ENCODE measurements around the gene KLC1. TPM values are rescaled to one million over a fixed set of nuclear protein-coding genes. Genes with fewer than 3 reads are reported as not detected.

KLC1 gene
- total RNA-seq, 2 donors from 2014 or later: 170 to 178 TPM

DNA sequence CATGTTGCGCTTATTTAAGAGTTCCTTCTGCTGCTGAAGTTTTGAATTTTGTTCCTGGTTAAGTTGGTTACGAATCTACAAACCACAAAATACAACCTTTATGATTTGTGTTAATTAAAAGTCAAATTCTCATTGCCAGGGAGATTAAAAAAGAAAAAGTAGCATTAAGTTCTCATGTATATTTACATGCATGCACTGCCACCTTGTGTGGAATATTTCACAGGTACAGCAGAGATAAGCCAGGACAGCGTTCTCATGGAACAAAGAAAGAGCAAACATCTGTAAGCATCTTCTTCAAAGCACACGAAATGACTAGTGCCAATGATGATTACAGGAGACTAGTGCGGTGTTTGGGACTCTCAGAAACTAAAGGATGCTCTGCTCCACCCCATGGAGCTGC is 120.8 kb downstream of the KLC1 start:
- Mint-ChIP-seq H3K4me3 (no peak overlapping the region), H3K36me3 (ENCODE audit: low read depth) (peaks cover 8% of the 10 kb centered on the region), H3K27ac (no peak overlapping the region), H3K27me3 (ENCODE audit: insufficient read depth) (no peaks in the 10 kb centered on the region), H3K9me3 (no peaks in the 10 kb centered on the region), H3K4me1 (peaks cover 3% of the 10 kb centered on the region)
- TF ChIP-seq, protein P1, sequence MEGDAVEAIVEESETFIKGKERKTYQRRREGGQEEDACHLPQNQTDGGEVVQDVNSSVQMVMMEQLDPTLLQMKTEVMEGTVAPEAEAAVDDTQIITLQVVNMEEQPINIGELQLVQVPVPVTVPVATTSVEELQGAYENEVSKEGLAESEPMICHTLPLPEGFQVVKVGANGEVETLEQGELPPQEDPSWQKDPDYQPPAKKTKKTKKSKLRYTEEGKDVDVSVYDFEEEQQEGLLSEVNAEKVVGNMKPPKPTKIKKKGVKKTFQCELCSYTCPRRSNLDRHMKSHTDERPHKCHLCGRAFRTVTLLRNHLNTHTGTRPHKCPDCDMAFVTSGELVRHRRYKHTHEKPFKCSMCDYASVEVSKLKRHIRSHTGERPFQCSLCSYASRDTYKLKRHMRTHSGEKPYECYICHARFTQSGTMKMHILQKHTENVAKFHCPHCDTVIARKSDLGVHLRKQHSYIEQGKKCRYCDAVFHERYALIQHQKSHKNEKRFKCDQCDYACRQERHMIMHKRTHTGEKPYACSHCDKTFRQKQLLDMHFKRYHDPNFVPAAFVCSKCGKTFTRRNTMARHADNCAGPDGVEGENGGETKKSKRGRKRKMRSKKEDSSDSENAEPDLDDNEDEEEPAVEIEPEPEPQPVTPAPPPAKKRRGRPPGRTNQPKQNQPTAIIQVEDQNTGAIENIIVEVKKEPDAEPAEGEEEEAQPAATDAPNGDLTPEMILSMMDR (conservative IDR thresholded peaks at IDR 0.05): no peak
- Histone ChIP-seq H3K9me3 (ENCODE audit: control insufficient read depth, low read length) (no peaks in the 10 kb centered on the region), H3K36me3 (ENCODE audit: control insufficient read depth, insufficient read depth, low read length) (peaks cover 7% of the 10 kb centered on the region), H3K9ac (ENCODE audit: extremely low read depth, low read length, poor library complexity, severe bottlenecking) (no peak overlapping the region), H3K4me3 (ENCODE audit: low read length) (no peak overlapping the region), H3K4me1 (ENCODE audit: control insufficient read depth, insufficient read depth, low read length) (no peaks in the 10 kb centered on the region), H3K27ac (ENCODE audit: low read depth, low read length) (no peak overlapping the region), H3K27me3 (ENCODE audit: control insufficient read depth, insufficient read depth, low read length, poor library complexity, severe bottlenecking) (no peaks in the 10 kb centered on the region)
- DNase-seq: no peak
- whole genome bisulfite sequencing, 2 experiments (ENCODE audit: insufficient coverage in 1 of 2, insufficient read length in 1 of 2): 93 to 96% methylated on average over 3 to 4 of the region's 5 CpGs

Other genes starting within 250 kb of the KLC1 start
- gene MARK3, start 243.8 kb upstream of the KLC1 start, total RNA-seq: 100 to 1,000 TPM in 1 of 2 donors, 10 to 100 TPM in 1; 95.8 to 106 TPM
- 100 to 1,000 TPM; 602 to 920 TPM for gene CKB, start 106.4 kb upstream of the KLC1 start, total RNA-seq
- gene TRMT61A, start 100.0 kb upstream of the KLC1 start, total RNA-seq: 1 to 10 TPM; 7.4 to 7.9 TPM
- gene BAG5, start 66.6 kb upstream of the KLC1 start, total RNA-seq: 10 to 100 TPM; 27.6 to 28.1 TPM
- gene COA8, start 66.3 kb upstream of the KLC1 start, total RNA-seq: 10 to 100 TPM; 30.1 to 39.8 TPM
- gene XRCC3, start 86.2 kb downstream of the KLC1 start, total RNA-seq: 10 to 100 TPM; 39.2 to 42.6 TPM
- gene ZFYVE21, start 86.6 kb downstream of the KLC1 start, total RNA-seq: 10 to 100 TPM; 42.5 to 55.6 TPM
- 10 to 100 TPM; 15.6 to 17.5 TPM for gene PPP1R13B, start 218.4 kb downstream of the KLC1 start, total RNA-seq